CD14-positive monocyte (primary cell): ENCODE results near the gene SCAI. TPM values are rescaled to one million over a fixed set of nuclear protein-coding genes. Genes with fewer than 3 reads are reported as not detected.
"Not testable (repeated sequence)": the region's sequence is repeated elsewhere in the genome, so short reads cannot be mapped to it uniquely, and the experiment has no call there.

ENCODE experiments used
- DNase-seq, 3 donors: peaks; one replicate each; pipeline ENCODE4 v3.0.0-alpha.2; 2011 to 2022
- H2AFZ ChIP-seq: 2 replicates; pipeline ENCODE4 v1.6.0; 2012; ENCODE audit warnings: mild to moderate bottlenecking, low read depth, low read length, inconsistent platforms; ENCODE audit not compliant: insufficient read depth, poor library complexity, severe bottlenecking
- H3K27ac ChIP-seq, 2 donors: 1 replicate in 1 of 2; 2 replicates in 1 of 2; pipeline ENCODE4 v1.5.1; 2012 to 2013; ENCODE audit warnings: low read length in 2 of 2, control low read depth in 1 of 2, inconsistent platforms in 1 of 2, low read depth in 1 of 2, mild to moderate bottlenecking in 1 of 2
- H3K27me3 ChIP-seq, 2 donors: one replicate each; pipeline versions ENCODE4 v1.6.0 to v1.6.1; 2011 to 2013; ENCODE audit warnings: low read length in 2 of 2; ENCODE audit not compliant: control insufficient read depth in 2 of 2, insufficient read depth in 2 of 2
- H3K36me3 ChIP-seq, 2 donors: replicated peaks in 1 of 2; 1 replicate in 1 of 2; 2 replicates in 1 of 2; pipeline versions ENCODE4 v1.5.1 to v1.6.1; 2012 to 2013; ENCODE audit warnings: low read length in 2 of 2, control low read depth in 1 of 2, inconsistent platforms in 1 of 2, mild to moderate bottlenecking in 1 of 2; ENCODE audit not compliant: insufficient read depth in 2 of 2, control insufficient read depth in 1 of 2
- H3K4me1 ChIP-seq, 2 donors: 1 replicate in 1 of 2; 2 replicates in 1 of 2; pipeline versions ENCODE4 v1.5.1 to v1.6.1; 2012 to 2013; ENCODE audit warnings: low read length in 2 of 2, control low read depth in 1 of 2, inconsistent platforms in 1 of 2, mild to moderate bottlenecking in 1 of 2, moderate library complexity in 1 of 2; ENCODE audit not compliant: insufficient read depth in 2 of 2, control insufficient read depth in 1 of 2
- H3K4me2 ChIP-seq: replicated peaks from 2 replicates; pipeline ENCODE3; 2012; ENCODE audit warnings: low read length, moderate library complexity, mild to moderate bottlenecking; ENCODE audit not compliant: poor library complexity, severe bottlenecking; ENCODE audit errors: extremely low read depth
- H3K4me3 ChIP-seq, 3 experiments: fragments of 200-600 bp in 1 of 3; sonication (generic) in 1 of 3; replicated peaks in 1 of 3; 1 replicate in 2 of 3; 2 replicates in 1 of 3; pipeline ENCODE4 v1.5.1; 2011 to 2013; ENCODE audit warnings: low read length in 3 of 3, mild to moderate bottlenecking in 3 of 3, control low read depth in 2 of 3, low read depth in 2 of 3, inconsistent platforms in 1 of 3, moderate library complexity in 1 of 3
- H3K79me2 ChIP-seq: 2 replicates; pipeline ENCODE4 v1.6.0; 2012; ENCODE audit warnings: mild to moderate bottlenecking, control low read depth, inconsistent platforms, low read length, moderate library complexity; ENCODE audit not compliant: insufficient read depth
- H3K9ac ChIP-seq: 2 replicates; pipeline ENCODE4 v1.6.0; 2017; ENCODE audit warnings: low read length, mild to moderate bottlenecking; ENCODE audit not compliant: insufficient read depth, poor library complexity, severe bottlenecking
- H3K9me3 ChIP-seq, 2 donors: replicated peaks in 1 of 2; 1 replicate in 1 of 2; 2 replicates in 1 of 2; pipeline versions ENCODE4 v1.5.1 to v1.6.1; 2012 to 2013; ENCODE audit warnings: low read length in 2 of 2, control low read depth in 1 of 2; ENCODE audit not compliant: control insufficient read depth in 1 of 2, insufficient read depth in 1 of 2
- H4K20me1 ChIP-seq: 2 replicates; pipeline ENCODE4 v1.6.0; 2012; ENCODE audit warnings: mild to moderate bottlenecking, low read length, control low read depth, moderate library complexity; ENCODE audit not compliant: insufficient read depth
- H3K27ac Mint-ChIP-seq, 7 donors: one replicate each; pipeline ENCODE4 v1.8.0; 2020; ENCODE audit warnings: mild to moderate bottlenecking in 7 of 7, mixed read lengths in 7 of 7, moderate library complexity in 6 of 7, inconsistent platforms in 2 of 7
- H3K27me3 Mint-ChIP-seq, 3 donors: one replicate each; pipeline ENCODE4 v1.8.0; 2021 to 2022; ENCODE audit warnings: low read depth in 3 of 3, mild to moderate bottlenecking in 3 of 3, mixed read lengths in 3 of 3, moderate library complexity in 3 of 3, inconsistent platforms in 1 of 3
- H3K36me3 Mint-ChIP-seq, 2 donors: one replicate each; pipeline ENCODE4 v1.8.0; 2020; ENCODE audit warnings: mixed read lengths in 2 of 2, inconsistent platforms in 1 of 2, mild to moderate bottlenecking in 1 of 2
- H3K4me1 Mint-ChIP-seq: one replicate; pipeline ENCODE4 v1.8.0; 2020; ENCODE audit warnings: mild to moderate bottlenecking, mixed read lengths
- H3K4me3 Mint-ChIP-seq, 2 donors: one replicate each; pipeline ENCODE4 v1.8.0; 2020; ENCODE audit warnings: mild to moderate bottlenecking in 2 of 2, mixed read lengths in 2 of 2, moderate library complexity in 1 of 2
- H3K9me3 Mint-ChIP-seq, 7 donors: one replicate each; pipeline ENCODE4 v1.8.0; 2020 to 2022; ENCODE audit warnings: mixed read lengths in 7 of 7, mild to moderate bottlenecking in 6 of 7, moderate library complexity in 6 of 7, inconsistent platforms in 2 of 7
- WGBS: methylation state at CpG from one replicate; pipeline ENCODE4 v1.1.5; 2013; ENCODE audit warnings: missing lambda C conversion rate; ENCODE audit not compliant: insufficient coverage; 5-methylcytosine and 5-hydroxymethylcytosine counted together
- intact Hi-C, 2 donors: fragments of 100-400 bp; cut with micrococcal nuclease; formaldehyde crosslinking; loops; one replicate each; pipeline versions ENCODE4 v1.15.0 to v1.15.1; 2023
- polyA plus RNA-seq, 3 donors: library from polyadenylated mRNA; depleted of rRNA in 1 of 3; unstranded in 2 of 3; stranded (reverse) in 1 of 3; fragments of 300-500 nt in 2 of 3; fragments of >200 nt in 1 of 3; fragmentation: Illumina TruSeq in 2 of 3; gene quantifications; 1 replicate in 2 of 3; 2 replicates in 1 of 3; pipeline ENCODE4 v1.2.3, GENCODE V29; 2012 to 2021
- TF ChIP-seq, protein P1 (sequence below): fragments of 200-600 bp; IDR thresholded peaks from one replicate; pipeline ENCODE4 v1.8.0; 2022; ENCODE audit warnings: antibody characterized with exemption, mild to moderate bottlenecking

The SCAI gene
- polyA plus RNA-seq, 3 donors: 0.76 to 1.4 (median 0.84) TPM

DNA sequence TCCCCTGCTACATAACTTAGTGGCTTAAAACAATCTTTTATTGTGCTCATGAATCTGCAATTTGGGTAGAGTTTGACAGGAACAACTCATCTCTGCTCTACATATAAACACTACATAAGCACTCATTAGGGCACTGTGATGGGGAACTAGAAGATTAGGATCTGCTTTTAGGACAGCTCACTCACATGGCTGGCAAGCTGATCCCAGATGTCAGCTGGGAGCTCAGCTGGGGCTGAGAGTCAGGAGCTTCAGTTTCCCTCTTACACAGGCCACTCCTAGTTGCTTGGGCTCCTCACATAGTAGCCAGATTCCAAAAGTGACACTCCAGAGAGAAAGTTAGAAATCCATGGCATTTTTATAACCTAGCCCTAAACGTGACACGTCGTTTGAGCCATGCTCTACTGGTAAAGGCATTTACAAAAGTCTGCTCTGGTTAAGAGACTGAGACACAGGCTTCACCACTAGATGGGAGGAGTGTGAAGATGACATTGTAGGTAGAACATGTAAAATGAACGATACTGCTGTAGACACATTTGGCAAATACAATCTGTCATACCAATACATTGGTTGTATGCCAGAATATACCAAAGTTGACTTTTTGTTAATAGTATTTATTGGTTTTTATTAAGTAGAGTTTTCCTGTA, 23.6 kb downstream of the SCAI start:
- H2AFZ ChIP-seq: no peak overlapping the region
- H3K4me1 Mint-ChIP-seq: no peaks in the 10 kb centered on the region
- no peaks in the 10 kb centered on the region for H3K4me1 ChIP-seq
- DNase-seq: no peak
- H3K27me3 Mint-ChIP-seq: no peaks in the 10 kb centered on the region
- no peak overlapping the region for H3K4me3 ChIP-seq
- no peak overlapping the region for H3K27ac ChIP-seq
- no peak overlapping the region for H3K27ac Mint-ChIP-seq
- peaks cover 0 to 1% of the 10 kb centered on the region in 2 donors for H3K9me3 ChIP-seq
- intact Hi-C loops: no loop called here
- H3K9ac ChIP-seq: no peak overlapping the region
- no peaks in the 10 kb centered on the region for H4K20me1 ChIP-seq
- no peaks in the 10 kb centered on the region for H3K79me2 ChIP-seq
- H3K36me3 Mint-ChIP-seq: peaks cover 3 to 8% of the 10 kb centered on the region in 2 donors
- H3K4me2 ChIP-seq: no peak overlapping the region
- H3K27me3 ChIP-seq: no peaks in the 10 kb centered on the region
- TF ChIP-seq, protein P1, sequence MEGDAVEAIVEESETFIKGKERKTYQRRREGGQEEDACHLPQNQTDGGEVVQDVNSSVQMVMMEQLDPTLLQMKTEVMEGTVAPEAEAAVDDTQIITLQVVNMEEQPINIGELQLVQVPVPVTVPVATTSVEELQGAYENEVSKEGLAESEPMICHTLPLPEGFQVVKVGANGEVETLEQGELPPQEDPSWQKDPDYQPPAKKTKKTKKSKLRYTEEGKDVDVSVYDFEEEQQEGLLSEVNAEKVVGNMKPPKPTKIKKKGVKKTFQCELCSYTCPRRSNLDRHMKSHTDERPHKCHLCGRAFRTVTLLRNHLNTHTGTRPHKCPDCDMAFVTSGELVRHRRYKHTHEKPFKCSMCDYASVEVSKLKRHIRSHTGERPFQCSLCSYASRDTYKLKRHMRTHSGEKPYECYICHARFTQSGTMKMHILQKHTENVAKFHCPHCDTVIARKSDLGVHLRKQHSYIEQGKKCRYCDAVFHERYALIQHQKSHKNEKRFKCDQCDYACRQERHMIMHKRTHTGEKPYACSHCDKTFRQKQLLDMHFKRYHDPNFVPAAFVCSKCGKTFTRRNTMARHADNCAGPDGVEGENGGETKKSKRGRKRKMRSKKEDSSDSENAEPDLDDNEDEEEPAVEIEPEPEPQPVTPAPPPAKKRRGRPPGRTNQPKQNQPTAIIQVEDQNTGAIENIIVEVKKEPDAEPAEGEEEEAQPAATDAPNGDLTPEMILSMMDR: no peak
- no peak overlapping the region for H3K4me3 Mint-ChIP-seq
- WGBS: no CpG with 5 or more reads among the region's 4 CpGs
- no peaks in the 10 kb centered on the region for H3K36me3 ChIP-seq
- H3K9me3 Mint-ChIP-seq: peaks cover 0 to 4% (median under 1%) of the 10 kb centered on the region in 7 donors

DNA sequence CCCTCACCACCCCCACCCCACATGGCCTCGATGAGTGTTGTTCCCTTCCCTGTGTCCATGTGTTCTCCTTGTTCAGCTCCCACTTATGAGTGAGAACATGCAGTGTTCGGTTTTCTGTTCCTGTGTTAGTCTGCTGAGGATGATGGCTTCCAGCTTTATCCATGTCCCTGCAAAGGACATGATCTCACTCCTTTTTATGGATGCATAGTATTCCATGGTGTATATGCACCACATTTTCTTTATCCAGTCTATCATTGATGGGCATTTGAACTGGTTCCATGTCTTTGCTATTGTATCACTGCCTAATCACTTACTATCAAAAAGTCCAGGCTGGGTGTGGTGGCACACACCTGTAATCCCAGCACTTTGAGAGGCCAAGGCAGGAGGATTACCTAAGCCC, 24.6 kb downstream of the SCAI start:
- H3K9me3 Mint-ChIP-seq, H3K4me1 Mint-ChIP-seq, H3K4me3 Mint-ChIP-seq, H3K9ac ChIP-seq, H3K27me3 ChIP-seq, H3K27ac Mint-ChIP-seq, H3K79me2 ChIP-seq, H3K4me1 ChIP-seq, H4K20me1 ChIP-seq, H3K36me3 ChIP-seq, H3K4me3 ChIP-seq, H3K4me2 ChIP-seq, H3K27me3 Mint-ChIP-seq, DNase-seq, H3K27ac ChIP-seq, intact Hi-C loops, H3K36me3 Mint-ChIP-seq, H3K9me3 ChIP-seq, H2AFZ ChIP-seq: not testable (repeated sequence)
- WGBS: no CpG with 5 or more reads among the region's 2 CpGs

DNA sequence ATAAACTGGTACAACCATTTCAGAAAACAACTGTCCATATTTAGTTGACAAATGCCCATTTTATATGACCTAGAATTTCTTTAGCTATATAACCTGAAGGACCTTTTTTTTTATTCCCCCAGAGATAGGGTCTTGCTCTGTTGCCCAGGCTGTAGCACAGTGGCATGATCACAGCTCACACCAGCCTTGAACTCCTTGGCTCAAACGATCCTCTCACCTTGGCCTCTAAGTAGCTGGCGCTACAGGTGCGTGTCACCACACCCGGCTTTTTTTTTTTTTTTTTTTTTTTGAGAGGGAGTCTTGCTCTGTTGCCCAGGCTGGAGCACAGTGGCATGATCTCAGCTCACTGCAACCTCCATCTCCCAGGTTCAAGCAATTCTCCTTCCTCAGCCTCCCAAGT, 28.8 kb downstream of the SCAI start:
- H3K36me3 ChIP-seq, H3K36me3 Mint-ChIP-seq, H3K27ac Mint-ChIP-seq, H3K4me3 ChIP-seq, H3K27me3 Mint-ChIP-seq, DNase-seq, H4K20me1 ChIP-seq, H3K9ac ChIP-seq, H3K27ac ChIP-seq, H3K4me1 ChIP-seq, H3K27me3 ChIP-seq, H3K79me2 ChIP-seq, intact Hi-C loops, H2AFZ ChIP-seq, H3K4me3 Mint-ChIP-seq, H3K4me1 Mint-ChIP-seq, H3K4me2 ChIP-seq: not testable (repeated sequence)
- peaks cover 6 to 18% of the 10 kb centered on the region in 2 donors for H3K9me3 ChIP-seq
- WGBS: no CpG with 5 or more reads among the region's 4 CpGs
- peaks cover 6 to 32% (median 17%) of the 10 kb centered on the region in 7 donors for H3K9me3 Mint-ChIP-seq
